Smooth muscle cell (in vitro differentiated cells): ENCODE data around the gene C12orf60. TPM values are rescaled to one million over a fixed set of nuclear protein-coding genes. Genes with fewer than 3 reads are reported as not detected.

Experiments
- DNase-seq: peaks from one replicate; lab custom pipeline; 2025; ENCODE audit not compliant: unreplicated experiment; lab: John Stamatoyannopoulos, UW
- H2AFZ ChIP-seq: fragments of 200-600 bp; sonication (generic); 2 replicates; pipeline ENCODE4 v1.6.0; 2016; ENCODE audit warnings: antibody characterized with exemption, low read depth, mild to moderate bottlenecking
- H3F3A ChIP-seq: fragments of 200-600 bp; sonication (generic); 2 replicates; pipeline ENCODE4 v1.6.0; 2017; ENCODE audit warnings: antibody characterized with exemption, low read depth
- H3K27ac ChIP-seq: fragments of 200-600 bp; sonication (generic); 2 replicates; pipeline ENCODE4 v1.5.1; 2016; ENCODE audit warnings: low read depth, mild to moderate bottlenecking
- H3K27me3 ChIP-seq: fragments of 200-600 bp; sonication (generic); 2 replicates; pipeline ENCODE4 v1.6.1; 2016; ENCODE audit warnings: low read depth, mild to moderate bottlenecking
- H3K36me3 ChIP-seq: fragments of 200-600 bp; sonication (generic); 2 replicates; pipeline ENCODE4 v1.5.1; 2016; ENCODE audit warnings: low read depth
- H3K4me1 ChIP-seq: fragments of 200-600 bp; sonication (generic); 2 replicates; pipeline ENCODE4 v1.5.1; 2016; ENCODE audit warnings: low read depth
- H3K4me2 ChIP-seq: fragments of 200-600 bp; sonication (generic); 2 replicates; pipeline ENCODE4 v1.6.0; 2016; ENCODE audit warnings: mild to moderate bottlenecking
- H3K4me3 ChIP-seq: fragments of 200-600 bp; sonication (generic); 2 replicates; pipeline ENCODE4 v1.5.1; 2016; ENCODE audit warnings: mild to moderate bottlenecking
- H3K79me2 ChIP-seq: fragments of 200-600 bp; sonication (generic); 2 replicates; pipeline ENCODE4 v1.6.0; 2016; ENCODE audit warnings: low read depth, mild to moderate bottlenecking
- H3K9ac ChIP-seq: fragments of 200-600 bp; sonication (generic); 2 replicates; pipeline ENCODE4 v1.6.0; 2016; ENCODE audit warnings: low read depth
- H3K9me3 ChIP-seq: fragments of 200-600 bp; sonication (generic); replicated peaks from 2 replicates; pipeline ENCODE4 v1.5.1; 2016; ENCODE audit warnings: low read depth
- H4K20me1 ChIP-seq: fragments of 200-600 bp; sonication (generic); 2 replicates; pipeline ENCODE4 v1.6.0; 2016; ENCODE audit warnings: low read depth
- CTCF ChIP-seq: fragments of 200-600 bp; sonication (generic); IDR thresholded peaks from 2 replicates; pipeline ENCODE4 v1.5.1; 2017; ENCODE audit warnings: borderline replicate concordance, mild to moderate bottlenecking, antibody characterized with exemption; ENCODE audit not compliant: insufficient read depth, poor library complexity, severe bottlenecking
- WGBS: methylation state at CpG from one replicate; pipeline ENCODE4 v1.1.7; 2016; ENCODE audit warnings: low lambda C conversion rate; 5-methylcytosine and 5-hydroxymethylcytosine counted together
- polyA plus RNA-seq: library from polyadenylated mRNA; unstranded; fragments of >200 nt; fragmentation: Nextera tagmentation; extraction: Ambion mirVana; gene quantifications from 2 replicates; pipeline ENCODE4 v1.2.1, GENCODE V29; 2016
- total RNA-seq: library from RNA; depleted of rRNA; stranded (reverse); fragments of >200 nt; gene quantifications from 2 replicates; pipeline ENCODE4 v1.2.3, GENCODE V29; 2014

C12orf60 gene
- total and polyA plus RNA-seq, 2 experiments from 2014 or later: 0.63 to 1.3 TPM

GRCh38 chr12:14860490-14860889 is 57.0 kb downstream of the C12orf60 start:
- Histone ChIP-seq H2AFZ (no peak overlapping the region), H3K27ac (no peak overlapping the region), H4K20me1 (no peaks in the 10 kb centered on the region), H3K4me2 (no peak overlapping the region), H3K9ac (no peak overlapping the region), H3K4me3 (no peak overlapping the region), H3K36me3 (peaks cover 7% of the 10 kb centered on the region), H3F3A (no peaks in the 10 kb centered on the region), H3K4me1 (no peaks in the 10 kb centered on the region), H3K9me3 (no peaks in the 10 kb centered on the region), H3K79me2 (no peaks in the 10 kb centered on the region), H3K27me3 (no peaks in the 10 kb centered on the region)
- DNase-seq: no peak
- TF ChIP-seq CTCF: no peak

- Histone ChIP-seq H3K79me2 (no peaks in the 10 kb centered on the region), H3K27me3 (no peaks in the 10 kb centered on the region), H3K36me3 (no peaks in the 10 kb centered on the region), H3K9me3 (no peaks in the 10 kb centered on the region), H3F3A (no peaks in the 10 kb centered on the region), H3K9ac (no peak overlapping the region), H3K4me3 (no peak overlapping the region), H3K4me2 (no peak overlapping the region), H4K20me1 (no peaks in the 10 kb centered on the region), H3K4me1 (no peaks in the 10 kb centered on the region), H2AFZ (no peak overlapping the region), H3K27ac (no peak overlapping the region)
- 97% methylated on average over 3 of the region's 3 CpGs for WGBS
- no peak for TF ChIP-seq CTCF
- DNase-seq: no peak
Measured at GRCh38 chr12:14868916-14869506, 65.5 kb downstream of the C12orf60 start.

- H4K20me1 ChIP-seq: no peaks in the 10 kb centered on the region
- TF ChIP-seq CTCF: no peak
- H3K27me3 ChIP-seq: no peaks in the 10 kb centered on the region
- H3K36me3 ChIP-seq: no peaks in the 10 kb centered on the region
- no peak overlapping the region for H3K4me3 ChIP-seq
- H3K4me2 ChIP-seq: no peak overlapping the region
- no peaks in the 10 kb centered on the region for H3K79me2 ChIP-seq
- no peaks in the 10 kb centered on the region for H3K4me1 ChIP-seq
- H2AFZ ChIP-seq: no peak overlapping the region
- 94% methylated on average over 1 of the region's 1 CpG for WGBS
- no peaks in the 10 kb centered on the region for H3K9me3 ChIP-seq
- no peak overlapping the region for H3K27ac ChIP-seq
- H3F3A ChIP-seq: no peaks in the 10 kb centered on the region
- DNase-seq: no peak
- no peak overlapping the region for H3K9ac ChIP-seq
Measured at GRCh38 chr12:14871247-14871646, 67.8 kb downstream of the C12orf60 start.

- Histone ChIP-seq H4K20me1 (no peaks in the 10 kb centered on the region), H3K27ac (no peak overlapping the region), H3K9me3 (no peaks in the 10 kb centered on the region), H3K27me3 (no peaks in the 10 kb centered on the region), H3K79me2 (no peaks in the 10 kb centered on the region), H3K4me1 (no peaks in the 10 kb centered on the region), H3K4me3 (no peak overlapping the region), H2AFZ (no peak overlapping the region), H3F3A (no peaks in the 10 kb centered on the region), H3K36me3 (no peaks in the 10 kb centered on the region), H3K9ac (no peak overlapping the region), H3K4me2 (no peak overlapping the region)
- TF ChIP-seq CTCF: no peak
- DNase-seq: no peak
- WGBS: 94% methylated on average over 1 of the region's 1 CpG
Measured at GRCh38 chr12:14871886-14872285, 68.4 kb downstream of the C12orf60 start.
